ENCODE data around the gene UCN. TPM values are rescaled to one million over a fixed set of nuclear protein-coding genes. Genes with fewer than 3 reads are reported as not detected.
"Not testable (repeated sequence)": the region's sequence is repeated elsewhere in the genome, so short reads cannot be mapped to it uniquely, and the experiment has no call there.

UCN gene
- total and polyA plus RNA-seq, 2 experiments from 2014 or later: 3.2 to 14.8 TPM

- no peak overlapping the region for H3K4me3 ChIP-seq
- H3K27me3 ChIP-seq: peaks cover 40% of the 10 kb centered on the region
These were observed 2.7 kb downstream of the UCN start for GRCh38 chr2:27305516-27305915.

GRCh38 chr2:27304488-27305240 lies 3.6 kb downstream of the UCN start:
- Histone ChIP-seq H3K27me3 (peaks cover 40% of the 10 kb centered on the region), H3K27ac (no peak overlapping the region), H3K4me3 (no peak overlapping the region)

More at GRCh38 chr2:27305516-27305915, 2.7 kb downstream of the UCN start:
- Histone ChIP-seq H3K9me3 (ENCODE audit: low read depth) (no peaks in the 10 kb centered on the region), H3K27ac (no peak overlapping the region), H3K4me1 (ENCODE audit: low read depth) (no peaks in the 10 kb centered on the region), H3K36me3 (peaks cover 8% of the 10 kb centered on the region)
- no peak for DNase-seq (ENCODE audit: low read depth in 1 of 2, low spot score in 1 of 2)
- no peak for TF ChIP-seq CTCF (IDR thresholded peaks at IDR 0.05; ENCODE audit: low read depth, low read length)

GRCh38 chr2:27303093-27304025 lies 4.9 kb downstream of the UCN start:
- Histone ChIP-seq H3K27ac (peak overlapping the region; percentile 23), H3K27me3 (peaks cover 40% of the 10 kb centered on the region), H3K36me3 (peaks cover 9% of the 10 kb centered on the region), H3K4me1 (ENCODE audit: low read depth) (no peaks in the 10 kb centered on the region), H3K9me3 (ENCODE audit: low read depth) (no peaks in the 10 kb centered on the region), H3K4me3 (no peak overlapping the region)
- peak; percentile 82 to 88 for DNase-seq (ENCODE audit: low read depth in 1 of 2, low spot score in 1 of 2)
- TF ChIP-seq CTCF (IDR thresholded peaks at IDR 0.05; ENCODE audit: low read depth, low read length): peak; percentile 88

More at GRCh38 chr2:27304488-27305240, 3.6 kb downstream of the UCN start:
- TF ChIP-seq CTCF (IDR thresholded peaks at IDR 0.05; ENCODE audit: low read depth, low read length): no peak
- no peaks in the 10 kb centered on the region for H3K4me1 ChIP-seq (ENCODE audit: low read depth)
- no peak for DNase-seq (ENCODE audit: low read depth in 1 of 2, low spot score in 1 of 2)
- H3K36me3 ChIP-seq: peaks cover 9% of the 10 kb centered on the region
- H3K9me3 ChIP-seq (ENCODE audit: low read depth): no peaks in the 10 kb centered on the region

- not testable (repeated sequence) for H3K4me3 ChIP-seq; H3K9me3 ChIP-seq (ENCODE audit: low read depth); H3K4me1 ChIP-seq (ENCODE audit: low read depth); DNase-seq (ENCODE audit: low read depth in 1 of 2, low spot score in 1 of 2); H3K36me3 ChIP-seq; H3K27ac ChIP-seq
- peaks cover 14% of the 10 kb centered on the region for H3K27me3 ChIP-seq
These were observed 7.6 kb downstream of the UCN start for GRCh38 chr2:27300606-27301005.

- Histone ChIP-seq H3K27me3 (no peaks in the 10 kb centered on the region), H3K36me3 (peaks cover 2% of the 10 kb centered on the region), H3K4me1 (ENCODE audit: low read depth) (peaks cover 1% of the 10 kb centered on the region), H3K4me3 (no peak overlapping the region), H3K27ac (no peak overlapping the region), H3K9me3 (ENCODE audit: low read depth) (no peaks in the 10 kb centered on the region)
- peak; percentile 8 for TF ChIP-seq CTCF (IDR thresholded peaks at IDR 0.05; ENCODE audit: low read depth, low read length)
- DNase-seq (ENCODE audit: low read depth in 1 of 2, low spot score in 1 of 2): peak in 1 of 2 donors; percentile 59
These were observed 9.7 kb downstream of the UCN start for GRCh38 chr2:27298391-27299080.
